Lung (tissue), 12 donors: ENCODE data around the gene NFE2L2. TPM values are rescaled to one million over a fixed set of nuclear protein-coding genes. Genes with fewer than 3 reads are reported as not detected.

Source experiments
- ATAC-seq: fragments of 200-7000 bp; cut with Tn5 transposase; one replicate; pipeline ENCODE4 v1.9.1; 2020; ENCODE audit warnings: moderate number of reproducible peaks; ENCODE audit not compliant: insufficient read depth, low FRiP score
- DNase-seq, 3 donors: peaks; one replicate each; pipeline ENCODE4 v3.0.0-alpha.2; 2013 to 2017
- H3K27ac ChIP-seq, 2 donors: one replicate each; pipeline ENCODE4 v1.5.1; 2013; ENCODE audit warnings: mild to moderate bottlenecking in 2 of 2, moderate library complexity in 2 of 2, control low read depth in 1 of 2, inconsistent platforms in 1 of 2, low read depth in 1 of 2, low read length in 1 of 2
- H3K27me3 ChIP-seq, 3 donors: one replicate each; pipeline ENCODE4 v1.5.1; 2013; ENCODE audit warnings: low read length in 2 of 3; ENCODE audit not compliant: control insufficient read depth in 3 of 3, insufficient read depth in 3 of 3
- H3K36me3 ChIP-seq, 4 donors: one replicate each; pipeline ENCODE4 v1.5.1; 2013; ENCODE audit warnings: low read length in 4 of 4, mild to moderate bottlenecking in 1 of 4, moderate library complexity in 1 of 4; ENCODE audit not compliant: control insufficient read depth in 4 of 4, insufficient read depth in 4 of 4
- H3K4me1 ChIP-seq, 5 donors: one replicate each; pipeline ENCODE4 v1.5.1; 2013; ENCODE audit warnings: low read length in 5 of 5, mild to moderate bottlenecking in 2 of 5, moderate library complexity in 1 of 5; ENCODE audit not compliant: control insufficient read depth in 5 of 5, insufficient read depth in 5 of 5
- H3K4me3 ChIP-seq: one replicate; pipeline ENCODE4 v1.5.1; 2013; ENCODE audit warnings: mild to moderate bottlenecking, control low read depth, moderate library complexity
- H3K9ac ChIP-seq, 2 donors: one replicate each; pipeline ENCODE4 v1.5.1; 2013; ENCODE audit warnings: low read length in 2 of 2, control low read depth in 1 of 2; ENCODE audit not compliant: insufficient read depth in 1 of 2
- H3K9me3 ChIP-seq, 4 donors: one replicate each; pipeline ENCODE4 v1.5.1; 2013; ENCODE audit warnings: low read length in 3 of 4, mild to moderate bottlenecking in 1 of 4, moderate library complexity in 1 of 4; ENCODE audit not compliant: control insufficient read depth in 4 of 4, insufficient read depth in 3 of 4
- WGBS, 2 donors: extraction: QIAGEN DNeasy Blood & Tissue Kit; methylation state at CpG; one replicate each; pipeline ENCODE4 v1.1.7; 2013; 5-methylcytosine and 5-hydroxymethylcytosine counted together
- polyA plus RNA-seq, 2 donors: library from polyadenylated mRNA; stranded (reverse); fragments of 200-250 nt; gene quantifications; one replicate each; pipeline ENCODE4 v1.2.1, GENCODE V29; 2013
- total RNA-seq, 2 donors: library from RNA; depleted of rRNA in 1 of 2; stranded (reverse); fragments of >200 nt in 1 of 2; gene quantifications; one replicate each; pipeline ENCODE4 v1.2.1, GENCODE V29; 2014 to 2021
- TF ChIP-seq, protein P1 (sequence below): IDR thresholded peaks from 2 replicates; pipeline ENCODE4 v1.5.1; 2012; ENCODE audit warnings: mild to moderate bottlenecking; ENCODE audit errors: control extremely low read depth, extremely low read depth
- donor health status: control.
- donor health status: control.
- donor health status: Bipolar disorder and iron deficiency.
- donor health status: healthy.
- donor health status: DM: yes; HTN: yes; CAD: no.

The NFE2L2 gene
- total and polyA plus RNA-seq, 4 donors, result 45.5 to 145 (median 80.6) TPM

DNA sequence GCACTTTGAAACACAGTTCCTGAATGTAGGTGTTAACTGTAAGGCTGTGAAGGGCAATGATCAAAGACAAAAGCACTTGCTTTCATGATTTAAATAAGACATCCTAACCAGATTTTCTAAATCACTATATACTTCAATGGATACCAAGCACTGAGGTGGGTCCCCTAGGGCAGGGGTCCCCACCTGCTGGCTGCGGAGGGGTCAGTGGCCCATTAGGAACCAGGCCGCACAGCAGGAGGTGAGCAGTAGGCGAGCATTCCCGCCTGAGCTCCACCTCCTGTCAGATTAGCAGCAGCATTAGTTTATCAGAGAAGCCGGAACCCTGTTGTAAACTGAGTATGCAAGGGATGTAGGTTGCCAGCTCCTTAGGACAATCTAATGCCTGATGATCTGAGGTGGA is 7.1 kb downstream of the NFE2L2 start:
- Histone ChIP-seq H3K4me3 (no peak overlapping the region), H3K9me3 (no peaks in the 10 kb centered on the region), H3K27me3 (no peaks in the 10 kb centered on the region), H3K9ac (peak overlapping the region in 1 of 2 donors; percentile 30), H3K27ac (peak overlapping the region in 1 of 2 donors; percentile 34), H3K4me1 (peaks cover 11 to 64% (median 21%) of the 10 kb centered on the region in 5 donors), H3K36me3 (peaks cover 0 to 4% (median 2%) of the 10 kb centered on the region in 4 donors)
- 75 to 85% methylated on average over 5 of the region's 5 CpGs for WGBS, 2 donors
- TF ChIP-seq, protein P1, sequence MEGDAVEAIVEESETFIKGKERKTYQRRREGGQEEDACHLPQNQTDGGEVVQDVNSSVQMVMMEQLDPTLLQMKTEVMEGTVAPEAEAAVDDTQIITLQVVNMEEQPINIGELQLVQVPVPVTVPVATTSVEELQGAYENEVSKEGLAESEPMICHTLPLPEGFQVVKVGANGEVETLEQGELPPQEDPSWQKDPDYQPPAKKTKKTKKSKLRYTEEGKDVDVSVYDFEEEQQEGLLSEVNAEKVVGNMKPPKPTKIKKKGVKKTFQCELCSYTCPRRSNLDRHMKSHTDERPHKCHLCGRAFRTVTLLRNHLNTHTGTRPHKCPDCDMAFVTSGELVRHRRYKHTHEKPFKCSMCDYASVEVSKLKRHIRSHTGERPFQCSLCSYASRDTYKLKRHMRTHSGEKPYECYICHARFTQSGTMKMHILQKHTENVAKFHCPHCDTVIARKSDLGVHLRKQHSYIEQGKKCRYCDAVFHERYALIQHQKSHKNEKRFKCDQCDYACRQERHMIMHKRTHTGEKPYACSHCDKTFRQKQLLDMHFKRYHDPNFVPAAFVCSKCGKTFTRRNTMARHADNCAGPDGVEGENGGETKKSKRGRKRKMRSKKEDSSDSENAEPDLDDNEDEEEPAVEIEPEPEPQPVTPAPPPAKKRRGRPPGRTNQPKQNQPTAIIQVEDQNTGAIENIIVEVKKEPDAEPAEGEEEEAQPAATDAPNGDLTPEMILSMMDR, result no peak
- no peak for DNase-seq
- ATAC-seq, result no peak

GRCh38 chr2:177256695-177257094 is 7.8 kb downstream of the NFE2L2 start:
- no peak overlapping the region for H3K4me3 ChIP-seq
- H3K36me3 ChIP-seq, result peaks cover 0 to 4% (median 2%) of the 10 kb centered on the region in 4 donors
- no peaks in the 10 kb centered on the region for H3K9me3 ChIP-seq
- no peak overlapping the region for H3K9ac ChIP-seq
- ATAC-seq (no peak), DNase-seq (no peak)
- peak overlapping the region in 1 of 2 donors; percentile 57 for H3K27ac ChIP-seq
- TF ChIP-seq, protein P1, result no peak
- peaks cover 12 to 65% (median 18%) of the 10 kb centered on the region in 5 donors for H3K4me1 ChIP-seq
- WGBS, 2 donors, result 53 to 74% methylated on average over 3 of the region's 3 CpGs
- H3K27me3 ChIP-seq, result no peaks in the 10 kb centered on the region

GRCh38 chr2:177256026-177256425 is 8.5 kb downstream of the NFE2L2 start:
- Histone ChIP-seq H3K27ac (no peak overlapping the region), H3K4me3 (no peak overlapping the region), H3K9ac (no peak overlapping the region), H3K27me3 (no peaks in the 10 kb centered on the region), H3K9me3 (no peaks in the 10 kb centered on the region), H3K36me3 (peaks cover 0 to 4% (median 2%) of the 10 kb centered on the region in 4 donors), H3K4me1 (peaks cover 7 to 65% (median 14%) of the 10 kb centered on the region in 5 donors)
- DNase-seq, result no peak
- 77 to 82% methylated on average over 2 of the region's 2 CpGs for WGBS, 2 donors
- TF ChIP-seq, protein P1, result no peak
- ATAC-seq, result no peak

GRCh38 chr2:177255227-177255601 is 9.3 kb downstream of the NFE2L2 start:
- Histone ChIP-seq H3K4me1 (peaks cover 3 to 60% (median 10%) of the 10 kb centered on the region in 5 donors), H3K9me3 (no peaks in the 10 kb centered on the region), H3K36me3 (peaks cover 0 to 4% (median 2%) of the 10 kb centered on the region in 4 donors), H3K9ac (no peak overlapping the region), H3K27me3 (no peaks in the 10 kb centered on the region), H3K27ac (no peak overlapping the region), H3K4me3 (no peak overlapping the region)
- DNase-seq (no peak), ATAC-seq (no peak)
- TF ChIP-seq, protein P1, result no peak
- 66 to 82% methylated on average over 2 of the region's 2 CpGs for WGBS, 2 donors
